A673 (cell line): Measurements from ENCODE around the gene ITM2C. TPM values are rescaled to one million over a fixed set of nuclear protein-coding genes. Genes with fewer than 3 reads are reported as not detected.
A peak's percentile ranks its signal among the peaks of the same experiment; 100 is the strongest.

Experiments
- BruUV-seq: library from RNA; stranded (reverse); fragments of 400-500 nt; replicated peaks from 2 replicates; lab custom pipeline; 2021; lab: Mats Ljungman, UMichigan
- CTCF ChIA-PET: fragments of 300-600 bp; sonication (Branson Sonifier 250); formaldehyde crosslinking; loops from one replicate; lab custom pipeline; 2022; ENCODE audit warnings: antibody characterized with exemption; lab: Charles Lee
- POLR2A ChIA-PET: fragments of 300-600 bp; sonication (Branson Sonifier 250); formaldehyde crosslinking; loops from one replicate; lab custom pipeline; 2022; ENCODE audit warnings: antibody characterized with exemption; ENCODE audit not compliant: low non-redundant PET; lab: Charles Lee
- DNase-seq: peaks from one replicate; pipeline ENCODE4 v3.0.0-alpha.2; 2015; ENCODE audit warnings: low spot score
- H3K27ac ChIP-seq: fragments of 200-600 bp; sonication (generic); 2 replicates; pipeline ENCODE4 v1.5.1; 2016; ENCODE audit warnings: mixed run types, low read depth, mild to moderate bottlenecking, mixed read lengths, antibody characterized with exemption, low read length; ENCODE audit not compliant: poor library complexity, severe bottlenecking
- H3K27me3 ChIP-seq: fragments of 200-600 bp; sonication (generic); replicated peaks from 2 replicates; pipeline ENCODE4 v1.6.1; 2017; ENCODE audit warnings: mixed run types, low read depth, mild to moderate bottlenecking, mixed read lengths, antibody characterized with exemption, low read length; ENCODE audit not compliant: insufficient read depth, poor library complexity
- H3K36me3 ChIP-seq: fragments of 200-600 bp; sonication (generic); 2 replicates; pipeline ENCODE4 v1.6.1; 2016; ENCODE audit warnings: mixed run types, mild to moderate bottlenecking, mixed read lengths, antibody characterized with exemption, low read length; ENCODE audit not compliant: insufficient read depth, poor library complexity, severe bottlenecking
- H3K4me1 ChIP-seq: fragments of 200-600 bp; sonication (generic); 2 replicates; pipeline ENCODE4 v1.6.1; 2017; ENCODE audit warnings: mixed run types, mild to moderate bottlenecking, mixed read lengths, antibody characterized with exemption, low read length; ENCODE audit not compliant: insufficient read depth, poor library complexity, severe bottlenecking
- H3K4me3 ChIP-seq: fragments of 200-600 bp; sonication (generic); 2 replicates; pipeline ENCODE4 v1.5.1; 2016; ENCODE audit warnings: low read depth, mixed run types, mild to moderate bottlenecking, mixed read lengths, low read length; ENCODE audit not compliant: poor library complexity, severe bottlenecking
- H3K9me3 ChIP-seq: fragments of 200-600 bp; sonication (generic); 2 replicates; pipeline ENCODE4 v1.6.1; 2016; ENCODE audit warnings: mixed run types, low read depth, mild to moderate bottlenecking, mixed read lengths, antibody characterized with exemption, low read length; ENCODE audit not compliant: poor library complexity, severe bottlenecking
- EZH2 ChIP-seq: fragments of 200-600 bp; sonication (generic); IDR thresholded peaks from 2 replicates; pipeline ENCODE4 v1.6.1; 2017; ENCODE audit warnings: borderline replicate concordance, low read depth, mild to moderate bottlenecking, mixed read lengths, antibody characterized with exemption, low read length; ENCODE audit not compliant: poor library complexity, severe bottlenecking
- intact Hi-C: fragments of 100-400 bp; cut with micrococcal nuclease; formaldehyde crosslinking; loops from one replicate; pipeline ENCODE4 v1.10.0; 2022; ENCODE audit not compliant: unreplicated experiment
- total RNA-seq: library from RNA; stranded (reverse); gene quantifications from 2 replicates; pipeline ENCODE4 v1.2.3, GENCODE V29; 2021
- TF ChIP-seq, protein P1 (sequence below): fragments of 300-800, 200-600 bp; sonication (generic); conservative IDR thresholded peaks from 2 replicates; pipeline ENCODE4 v1.5.1; 2017; ENCODE audit warnings: low read depth, mild to moderate bottlenecking, antibody characterized with exemption, low read length, moderate library complexity, mixed read lengths

Gene ITM2C
- total RNA-seq, 1 experiment from 2014 or later: 283 TPM

- H3K4me1 ChIP-seq: peaks cover 63% of the 10 kb centered on the region
- no peaks in the 10 kb centered on the region for H3K27me3 ChIP-seq
- peak; percentile 93 for DNase-seq
- no peaks in the 10 kb centered on the region for H3K36me3 ChIP-seq
- intact Hi-C loops: no loop called here
- ChIA-PET POLR2A (no interaction called here), CTCF (no interaction called here)
- TF ChIP-seq EZH2: no peak
- TF ChIP-seq, protein P1, sequence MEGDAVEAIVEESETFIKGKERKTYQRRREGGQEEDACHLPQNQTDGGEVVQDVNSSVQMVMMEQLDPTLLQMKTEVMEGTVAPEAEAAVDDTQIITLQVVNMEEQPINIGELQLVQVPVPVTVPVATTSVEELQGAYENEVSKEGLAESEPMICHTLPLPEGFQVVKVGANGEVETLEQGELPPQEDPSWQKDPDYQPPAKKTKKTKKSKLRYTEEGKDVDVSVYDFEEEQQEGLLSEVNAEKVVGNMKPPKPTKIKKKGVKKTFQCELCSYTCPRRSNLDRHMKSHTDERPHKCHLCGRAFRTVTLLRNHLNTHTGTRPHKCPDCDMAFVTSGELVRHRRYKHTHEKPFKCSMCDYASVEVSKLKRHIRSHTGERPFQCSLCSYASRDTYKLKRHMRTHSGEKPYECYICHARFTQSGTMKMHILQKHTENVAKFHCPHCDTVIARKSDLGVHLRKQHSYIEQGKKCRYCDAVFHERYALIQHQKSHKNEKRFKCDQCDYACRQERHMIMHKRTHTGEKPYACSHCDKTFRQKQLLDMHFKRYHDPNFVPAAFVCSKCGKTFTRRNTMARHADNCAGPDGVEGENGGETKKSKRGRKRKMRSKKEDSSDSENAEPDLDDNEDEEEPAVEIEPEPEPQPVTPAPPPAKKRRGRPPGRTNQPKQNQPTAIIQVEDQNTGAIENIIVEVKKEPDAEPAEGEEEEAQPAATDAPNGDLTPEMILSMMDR: no peak
- no peaks in the 10 kb centered on the region for H3K9me3 ChIP-seq
- peak overlapping the region; percentile 91 for H3K27ac ChIP-seq
- H3K4me3 ChIP-seq: peak overlapping the region; percentile 99
- BruUV-seq: no TSS peak
Measured at GRCh38 chr2:230868161-230868946, 3.6 kb downstream of the ITM2C start.

GRCh38 chr2:230868947-230869913, 4.5 kb downstream of the ITM2C start:
- TF ChIP-seq, protein P1: no peak
- Histone ChIP-seq H3K27me3 (no peaks in the 10 kb centered on the region), H3K4me1 (peaks cover 57% of the 10 kb centered on the region), H3K36me3 (no peaks in the 10 kb centered on the region), H3K27ac (peak overlapping the region; percentile 91), H3K4me3 (peak overlapping the region; percentile 99), H3K9me3 (no peaks in the 10 kb centered on the region)
- intact Hi-C loops: no loop called here
- BruUV-seq: no TSS peak
- CTCF ChIA-PET: interaction anchor here (0.5 to 0.6 kb wide), 2 partner anchors 146 to 582 kb away, joined by 9 to 20 read pairs; no protein-coding TSS in a partner anchor
- DNase-seq: peak; percentile 21
- POLR2A ChIA-PET: no interaction called here

DNA sequence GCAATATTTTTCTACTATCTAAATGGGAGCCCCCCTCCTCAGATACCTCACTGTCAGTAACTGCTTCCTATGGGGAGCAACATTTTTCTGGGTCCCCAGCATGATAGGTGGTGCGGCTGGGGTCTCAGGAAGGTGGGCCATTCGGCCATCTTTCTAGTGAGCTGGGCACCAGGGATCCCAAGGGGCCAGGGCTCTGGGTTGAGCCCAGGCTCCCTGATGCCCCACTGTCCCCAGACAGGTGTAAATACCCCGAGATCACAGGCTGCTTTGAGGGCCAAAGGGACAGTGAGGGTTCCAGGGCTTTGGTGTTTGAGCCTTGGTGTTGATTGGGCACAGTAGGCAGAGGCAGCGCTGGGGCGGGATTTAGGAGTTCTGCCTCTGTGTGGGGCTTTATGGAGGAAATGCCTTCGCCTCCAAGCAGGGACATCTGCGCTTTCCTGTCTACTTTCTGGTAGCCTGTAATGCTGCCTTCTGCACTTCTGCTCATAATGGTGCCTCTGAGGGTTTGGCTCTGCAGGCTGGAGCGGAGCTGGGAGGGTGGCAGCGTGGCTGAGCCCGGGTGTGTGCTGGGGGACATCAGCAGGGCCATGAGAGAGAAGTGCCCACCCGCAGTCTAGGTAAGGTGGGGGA, 5.3 kb downstream of the ITM2C start:
- TF ChIP-seq, protein P1: no peak
- no peak for TF ChIP-seq EZH2
- Histone ChIP-seq H3K4me3 (no peak overlapping the region), H3K27ac (peak overlapping the region; percentile 91), H3K36me3 (peaks cover 7% of the 10 kb centered on the region), H3K4me1 (peaks cover 53% of the 10 kb centered on the region), H3K27me3 (no peaks in the 10 kb centered on the region), H3K9me3 (no peaks in the 10 kb centered on the region)
- intact Hi-C loops: no loop called here
- ChIA-PET CTCF (interaction anchor here (0.5 kb wide), 1 partner anchor 145 kb away, joined by 9 read pairs; no protein-coding TSS in a partner anchor), POLR2A (no interaction called here)
- no TSS peak for BruUV-seq
- DNase-seq: peak; percentile 37
